Measurements from ENCODE around the gene PDCD6IP. TPM values are rescaled to one million over a fixed set of nuclear protein-coding genes. Genes with fewer than 3 reads are reported as not detected.

The PDCD6IP gene
- total RNA-seq, 1 donor from 2014 or later, result 168 TPM

- H3K27ac Mint-ChIP-seq, result no peak overlapping the region
- no peak for DNase-seq (ENCODE audit: extremely low spot score, unreplicated experiment)
- H3K4me3 Mint-ChIP-seq, result no peak overlapping the region
- no peaks in the 10 kb centered on the region for H3K4me1 Mint-ChIP-seq (ENCODE audit: unreplicated experiment)
- no peaks in the 10 kb centered on the region for H3K27me3 Mint-ChIP-seq
- H3K9me3 Mint-ChIP-seq, result peaks cover 5% of the 10 kb centered on the region
- peaks cover 3% of the 10 kb centered on the region for H3K36me3 Mint-ChIP-seq
- no peak for TF ChIP-seq CTCF (conservative IDR thresholded peaks at IDR 0.05)
These were observed 97.2 kb downstream of the PDCD6IP start for GRCh38 chr3:33895658-33896057.

- no peak overlapping the region for H3K27ac Mint-ChIP-seq
- H3K36me3 Mint-ChIP-seq, result peaks cover 3% of the 10 kb centered on the region
- no peaks in the 10 kb centered on the region for H3K4me1 Mint-ChIP-seq (ENCODE audit: unreplicated experiment)
- H3K27me3 Mint-ChIP-seq, result no peaks in the 10 kb centered on the region
- DNase-seq (ENCODE audit: extremely low spot score, unreplicated experiment), result no peak
- TF ChIP-seq CTCF (conservative IDR thresholded peaks at IDR 0.05), result no peak
- peaks cover 5% of the 10 kb centered on the region for H3K9me3 Mint-ChIP-seq
- no peak overlapping the region for H3K4me3 Mint-ChIP-seq
These were observed 98.9 kb downstream of the PDCD6IP start for GRCh38 chr3:33897306-33897705.

DNA sequence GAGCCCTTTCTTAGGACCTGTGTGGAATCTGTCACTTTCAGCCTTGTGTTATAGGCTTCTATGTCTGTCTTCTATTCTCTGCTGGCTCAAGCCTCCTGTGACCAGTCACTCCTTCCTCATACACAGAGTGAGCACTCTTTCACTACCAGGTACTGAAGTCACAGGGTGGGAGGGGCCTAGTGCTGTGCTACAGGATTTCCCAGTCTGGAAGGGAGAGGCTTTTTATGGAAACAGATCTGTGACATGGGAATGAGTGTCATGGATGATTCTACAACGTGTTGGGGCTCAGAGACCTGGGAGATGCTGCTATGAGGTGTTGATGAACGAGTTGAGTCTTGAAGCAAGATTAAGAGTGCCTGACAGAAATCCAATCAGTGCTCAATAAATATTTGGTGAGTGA is 100.5 kb downstream of the PDCD6IP start:
- peaks cover 5% of the 10 kb centered on the region for H3K9me3 Mint-ChIP-seq
- H3K36me3 Mint-ChIP-seq, result peaks cover 3% of the 10 kb centered on the region
- no peaks in the 10 kb centered on the region for H3K27me3 Mint-ChIP-seq
- H3K27ac Mint-ChIP-seq, result no peak overlapping the region
- no peak for TF ChIP-seq CTCF (conservative IDR thresholded peaks at IDR 0.05)
- H3K4me3 Mint-ChIP-seq, result no peak overlapping the region
- no peaks in the 10 kb centered on the region for H3K4me1 Mint-ChIP-seq (ENCODE audit: unreplicated experiment)
- DNase-seq (ENCODE audit: extremely low spot score, unreplicated experiment), result no peak

DNA sequence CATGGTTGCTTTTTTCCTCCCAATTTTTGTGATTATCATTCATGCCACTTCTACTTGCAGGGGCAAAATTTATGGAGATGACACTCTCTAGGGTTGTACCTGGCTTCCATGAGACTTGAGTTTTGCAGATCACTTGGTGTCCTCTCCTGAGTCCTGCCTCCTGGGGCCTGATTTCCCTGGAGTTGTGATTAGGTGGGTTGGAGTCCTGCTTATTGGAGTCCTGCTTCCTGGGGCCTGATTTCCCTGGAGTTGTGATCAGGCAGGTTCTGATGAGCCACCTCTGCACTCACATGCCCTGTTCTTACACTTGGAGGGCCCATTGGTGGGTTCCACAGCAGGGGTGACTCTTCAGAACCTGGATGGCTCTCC is 102.0 kb downstream of the PDCD6IP start:
- peaks cover 3% of the 10 kb centered on the region for H3K36me3 Mint-ChIP-seq
- TF ChIP-seq CTCF (conservative IDR thresholded peaks at IDR 0.05), result no peak
- H3K9me3 Mint-ChIP-seq, result peaks cover 5% of the 10 kb centered on the region
- no peaks in the 10 kb centered on the region for H3K4me1 Mint-ChIP-seq (ENCODE audit: unreplicated experiment)
- no peak overlapping the region for H3K4me3 Mint-ChIP-seq
- no peaks in the 10 kb centered on the region for H3K27me3 Mint-ChIP-seq
- H3K27ac Mint-ChIP-seq, result no peak overlapping the region
- no peak for DNase-seq (ENCODE audit: extremely low spot score, unreplicated experiment)

- Mint-ChIP-seq H3K27me3 (no peaks in the 10 kb centered on the region), H3K36me3 (peaks cover 3% of the 10 kb centered on the region), H3K27ac (no peak overlapping the region), H3K4me1 (ENCODE audit: unreplicated experiment) (no peaks in the 10 kb centered on the region), H3K4me3 (no peak overlapping the region), H3K9me3 (peaks cover 5% of the 10 kb centered on the region)
- no peak for DNase-seq (ENCODE audit: extremely low spot score, unreplicated experiment)
- TF ChIP-seq CTCF (conservative IDR thresholded peaks at IDR 0.05), result no peak
These were observed 102.5 kb downstream of the PDCD6IP start for GRCh38 chr3:33900809-33901505.
